ENCODE measurements around the gene ANKRD52.

The ANKRD52 gene

GRCh38 chr12:56241424-56242303 is 16.5 kb downstream of the ANKRD52 start:
- no peak for DNase-seq (ENCODE audit: low read depth in 2 of 2)

GRCh38 chr12:56237552-56237951 is 20.6 kb downstream of the ANKRD52 start:
- DNase-seq (ENCODE audit: low read depth in 2 of 2), result no peak

GRCh38 chr12:56236985-56237384 is 21.2 kb downstream of the ANKRD52 start:
- no peak for DNase-seq (ENCODE audit: low read depth in 2 of 2)

DNA sequence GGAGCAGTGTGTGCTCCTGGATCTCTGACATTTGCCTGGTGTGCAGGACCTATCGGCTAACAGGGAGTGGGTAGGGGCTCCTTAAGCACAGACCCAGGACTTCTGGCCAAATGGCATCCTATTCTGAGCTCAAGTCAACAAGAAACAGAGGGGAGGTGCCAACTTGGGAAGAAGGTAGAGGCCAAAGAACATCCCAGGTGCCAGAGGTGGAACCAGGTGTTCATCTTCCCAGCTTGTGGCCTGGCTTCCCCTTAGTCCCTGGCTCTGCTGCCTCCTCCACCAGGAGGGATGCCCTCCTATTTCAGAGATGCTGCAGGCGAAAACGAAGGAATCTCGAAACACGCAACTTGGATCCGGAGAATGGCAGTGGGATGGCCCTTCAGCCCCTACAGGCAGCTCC is 22.1 kb downstream of the ANKRD52 start:
- DNase-seq (ENCODE audit: low read depth in 2 of 2), result no peak

- no peak for DNase-seq (ENCODE audit: low read depth in 2 of 2)
Measured at GRCh38 chr12:56234746-56235436, 23.3 kb downstream of the ANKRD52 start.

DNA sequence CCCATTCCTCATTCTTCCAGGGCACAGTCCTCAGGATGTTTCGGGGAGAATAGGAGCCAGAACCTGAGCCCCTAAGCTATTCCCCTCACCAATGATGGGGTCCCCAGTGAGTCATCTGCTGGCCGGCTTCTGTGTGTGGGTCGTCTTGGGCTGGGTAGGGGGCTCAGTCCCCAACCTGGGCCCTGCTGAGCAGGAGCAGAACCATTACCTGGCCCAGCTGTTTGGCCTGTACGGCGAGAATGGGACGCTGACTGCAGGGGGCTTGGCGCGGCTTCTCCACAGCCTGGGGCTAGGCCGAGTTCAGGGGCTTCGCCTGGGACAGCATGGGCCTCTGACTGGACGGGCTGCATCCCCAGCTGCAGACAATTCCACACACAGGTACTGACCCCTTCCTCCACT is 27.0 kb downstream of the ANKRD52 start:
- no peak for DNase-seq (ENCODE audit: low read depth in 2 of 2)

DNA sequence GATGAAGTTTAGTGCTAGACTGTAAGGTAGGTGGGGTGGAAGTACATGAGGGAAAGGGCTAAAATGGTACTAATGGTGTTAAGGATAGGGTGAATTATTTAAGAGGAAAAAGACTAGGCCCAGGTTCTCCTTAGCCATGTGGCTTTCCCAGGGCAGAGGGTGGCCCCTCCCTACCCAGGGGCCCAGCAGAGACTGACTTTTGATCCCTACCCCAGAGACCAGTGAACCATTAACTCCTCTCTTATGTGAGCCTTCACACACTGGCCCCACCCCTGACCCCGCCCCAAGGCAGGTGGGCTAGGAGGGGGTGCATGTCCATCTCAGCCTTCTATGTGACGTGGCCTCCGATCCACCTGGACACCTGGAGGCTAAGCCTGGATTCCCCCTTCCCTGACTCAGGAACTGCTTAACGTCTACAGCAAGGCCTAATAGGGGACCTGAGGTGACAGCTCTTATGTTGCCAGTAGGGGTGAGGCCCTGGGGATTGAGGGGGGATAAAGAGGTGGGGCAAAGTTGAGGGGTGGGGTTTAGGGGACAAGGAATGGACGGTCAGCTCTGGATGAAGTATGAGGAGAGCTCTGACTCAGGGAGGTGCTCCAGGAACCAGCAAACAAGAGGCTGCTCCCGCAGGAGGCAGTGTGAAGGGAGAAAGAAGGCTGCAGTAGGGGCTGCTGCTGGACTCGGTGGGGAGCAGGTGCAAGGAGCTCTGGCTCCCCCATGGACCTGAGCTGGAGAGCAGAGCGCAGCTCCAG is 27.6 kb downstream of the ANKRD52 start:
- no peak for DNase-seq (ENCODE audit: low read depth in 2 of 2)

- DNase-seq (ENCODE audit: low read depth in 2 of 2), result no peak
Measured at GRCh38 chr12:56229916-56230431, 28.2 kb downstream of the ANKRD52 start, which contains the start of gene SLC39A5. TSS of gene SLC39A5 (plus strand) at chr12:56230051. CDS start at chr12:56231275, 1,224 bp downstream.

DNA sequence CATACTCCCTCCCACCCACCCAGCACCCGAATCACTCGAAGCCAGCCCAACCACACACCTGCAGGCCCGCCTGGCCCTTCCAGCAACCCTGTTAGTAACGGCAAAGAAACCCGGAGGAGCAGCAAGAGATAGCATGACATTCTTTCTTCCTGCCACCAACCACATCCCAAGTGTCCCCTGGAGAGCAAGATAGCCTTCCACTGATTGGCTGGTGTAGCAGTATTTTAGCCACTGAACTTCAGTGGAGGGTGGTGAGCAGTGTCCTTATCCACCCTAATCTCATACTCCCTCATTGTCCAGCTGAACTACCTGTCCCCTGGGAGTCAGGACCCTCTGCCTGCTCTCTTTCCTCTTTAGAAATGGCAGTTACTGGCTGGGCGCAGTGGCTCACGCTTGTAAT is 29.1 kb downstream of the ANKRD52 start:
- no peak for DNase-seq (ENCODE audit: low read depth in 2 of 2)

DNA sequence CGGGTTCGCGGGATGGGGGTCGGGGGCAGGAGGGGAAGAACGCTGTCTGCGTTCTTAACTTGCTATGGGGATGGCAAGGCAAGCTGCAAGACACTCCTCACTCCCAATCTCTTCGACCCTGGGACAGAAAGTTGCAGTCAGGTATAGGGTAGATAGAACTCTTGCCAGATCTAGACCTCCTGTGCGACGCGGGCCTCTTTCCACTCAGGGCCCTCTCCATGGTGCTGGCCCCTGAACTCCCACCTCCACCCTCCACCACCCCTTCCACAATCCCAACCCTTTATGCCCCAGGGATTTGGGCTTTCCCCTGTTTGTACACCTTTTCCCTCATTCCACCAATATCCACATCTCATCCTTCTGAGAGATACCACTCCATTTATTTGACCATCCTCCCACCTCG is 33.2 kb downstream of the ANKRD52 start:
- no peak for DNase-seq (ENCODE audit: low read depth in 2 of 2)

GRCh38 chr12:56224102-56224701 is 34.0 kb downstream of the ANKRD52 start, which contains the start of gene NABP2:
TSS of gene NABP2 (plus strand) at chr12:56224342. CDS start at chr12:56224857, 515 bp downstream.
- peak; percentile 80 to 91 for DNase-seq (ENCODE audit: low read depth in 2 of 2)

- no peak for DNase-seq (ENCODE audit: low read depth in 2 of 2)
Measured at GRCh38 chr12:56223571-56224101, 34.5 kb downstream of the ANKRD52 start.

DNA sequence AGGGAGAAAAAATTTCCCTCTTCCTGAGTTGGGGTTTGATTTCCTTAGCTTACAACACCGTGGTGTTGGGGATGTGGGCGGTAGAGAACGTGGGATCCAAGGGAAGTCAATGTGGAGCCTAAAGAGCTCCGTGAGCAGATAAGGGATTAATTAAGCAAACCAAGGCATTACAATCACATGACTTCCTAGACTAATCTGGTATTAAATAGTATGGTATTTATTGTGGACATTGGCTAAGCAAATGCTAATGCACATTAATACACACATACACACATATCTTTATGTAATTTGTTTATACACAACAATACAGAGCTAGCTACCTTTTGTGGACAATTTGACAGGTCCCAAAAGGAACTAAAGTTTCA is 35.7 kb downstream of the ANKRD52 start:
- DNase-seq (ENCODE audit: low read depth in 2 of 2), result no peak

DNA sequence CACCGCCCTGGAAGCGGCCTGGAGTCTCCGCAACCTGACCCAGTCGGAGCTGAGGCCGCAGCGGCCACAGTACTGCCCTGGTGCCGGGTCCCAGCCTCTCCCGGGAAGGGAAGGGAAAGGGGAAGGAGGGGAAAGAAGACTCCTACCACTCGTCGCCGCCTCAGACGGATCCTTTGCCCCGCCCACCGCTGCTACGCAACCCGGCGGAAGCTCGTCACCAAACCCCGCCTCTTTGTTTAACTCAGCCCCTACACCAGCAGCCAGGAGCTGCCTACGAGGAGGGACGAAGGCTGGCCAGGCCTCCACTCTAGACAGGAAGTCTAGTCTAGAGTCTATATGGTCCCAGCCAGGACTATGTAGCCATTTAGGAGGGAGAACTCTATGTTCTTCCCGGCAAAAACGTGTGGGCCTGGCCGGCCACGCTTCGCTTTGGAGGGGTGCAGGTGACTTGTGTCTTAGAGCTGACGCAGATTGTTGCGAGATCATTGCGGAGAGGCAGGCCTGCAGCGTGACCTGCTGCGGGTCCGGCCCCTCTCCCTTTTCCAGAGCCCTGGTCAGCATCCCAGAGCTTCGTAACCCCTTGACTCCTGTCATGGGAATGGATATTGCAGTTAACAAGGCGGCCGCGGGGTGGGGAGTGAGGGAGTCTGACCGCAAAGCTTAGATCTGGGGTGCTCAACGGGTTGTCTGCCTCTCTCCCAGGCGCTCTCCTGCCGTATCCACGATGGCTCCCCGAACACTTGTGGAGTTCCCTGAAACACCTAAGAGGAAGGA is 36.2 kb downstream of the ANKRD52 start, which contains the start of gene RNF41:
TSS of gene RNF41 (minus strand) at position 166 of the 774 bp plus-strand sequence. CDS start 7,875 bp downstream, outside the sequence.
- peak; percentile 87 to 88 for DNase-seq (ENCODE audit: low read depth in 2 of 2)

DNA sequence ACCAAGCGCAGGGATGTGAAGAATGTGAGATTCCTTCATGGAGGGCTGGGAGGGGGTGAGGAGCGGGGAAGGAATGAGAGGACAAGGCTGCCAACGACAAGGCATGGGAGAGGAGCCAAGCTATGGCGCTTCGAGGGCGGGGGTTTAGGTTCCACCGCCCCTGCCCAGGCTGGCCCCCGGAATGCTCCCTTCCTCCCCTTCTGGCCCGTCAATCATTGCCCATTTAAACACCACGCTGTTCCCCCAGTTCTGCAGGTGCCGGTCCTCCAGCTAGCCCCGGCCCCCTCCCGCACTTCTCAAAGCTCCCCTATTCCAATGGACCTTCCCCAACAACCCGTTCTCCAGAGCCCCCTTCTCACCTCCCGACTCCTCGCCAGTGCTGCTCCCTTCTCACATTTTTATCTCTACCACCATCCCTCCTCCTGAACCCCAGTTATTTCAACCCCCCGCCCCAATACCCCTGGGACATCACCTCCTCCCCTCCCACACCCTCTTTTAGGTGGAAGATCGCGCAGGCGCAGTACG is 36.9 kb downstream of the ANKRD52 start:
- no peak for DNase-seq (ENCODE audit: low read depth in 2 of 2)

GRCh38 chr12:56220611-56221231 is 37.5 kb downstream of the ANKRD52 start:
- DNase-seq (ENCODE audit: low read depth in 2 of 2), result no peak

GRCh38 chr12:56219840-56220239 is 38.3 kb downstream of the ANKRD52 start:
- no peak for DNase-seq (ENCODE audit: low read depth in 2 of 2)

- DNase-seq (ENCODE audit: low read depth in 2 of 2), result no peak
Measured at GRCh38 chr12:56216461-56216860, 41.7 kb downstream of the ANKRD52 start.

DNA sequence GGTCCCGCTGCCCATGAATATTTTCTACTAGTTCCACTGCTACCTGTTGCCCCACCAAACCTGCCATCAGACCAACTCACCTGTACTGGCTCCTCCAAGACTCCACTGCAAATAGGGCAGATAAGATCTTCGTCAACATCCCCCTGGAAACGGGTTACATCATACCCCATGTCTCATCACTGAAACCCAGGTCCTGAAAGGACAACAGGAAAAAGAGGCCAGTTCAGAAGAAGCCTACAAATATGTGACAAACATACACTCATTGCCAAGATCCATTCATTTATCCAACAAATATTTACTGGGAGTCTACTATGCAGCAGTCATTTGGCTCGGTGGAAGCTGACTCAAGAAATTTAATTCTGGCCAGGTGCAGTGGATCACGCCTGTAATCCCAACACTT is 44.3 kb downstream of the ANKRD52 start:
- DNase-seq (ENCODE audit: low read depth in 2 of 2), result no peak

GRCh38 chr12:56212361-56212760 is 45.8 kb downstream of the ANKRD52 start:
- no peak for DNase-seq (ENCODE audit: low read depth in 2 of 2)

Data from stimulated activated CD4-positive, alpha-beta T cell treated with anti-CD3 and anti-CD28 coated beads, Interleukin-1b, Interleukin-23, amount 100 ng/mL, for 4 hours (primary cell).